Measurements from ENCODE around the gene SIRT7.

SIRT7 gene

GRCh38 chr17:81885454-81885853 lies 32.5 kb downstream of the SIRT7 start:
- no peak for DNase-seq

GRCh38 chr17:81884968-81885367 lies 33.0 kb downstream of the SIRT7 start:
- DNase-seq, result no peak

- DNase-seq, result no peak
These were observed 33.5 kb downstream of the SIRT7 start for GRCh38 chr17:81884520-81884919.

- DNase-seq, result no peak
These were observed 38.9 kb downstream of the SIRT7 start for GRCh38 chr17:81879121-81879520.

- no peak for DNase-seq
These were observed 39.7 kb downstream of the SIRT7 start for GRCh38 chr17:81878294-81878693.

GRCh38 chr17:81877569-81877968 lies 40.4 kb downstream of the SIRT7 start:
- no peak for DNase-seq

GRCh38 chr17:81871387-81872230 lies 46.4 kb downstream of the SIRT7 start:
- peak; percentile 96 to 97 for DNase-seq

GRCh38 chr17:81870981-81871386 lies 47.0 kb downstream of the SIRT7 start, which contains the start of gene ARHGDIA:
TSS of gene ARHGDIA (minus strand) at chr17:81871337. CDS start at chr17:81869930, 1,407 bp downstream.
- no peak for DNase-seq

GRCh38 chr17:81870131-81870980 lies 47.6 kb downstream of the SIRT7 start:
- peak; percentile 51 to 53 for DNase-seq

- DNase-seq, result peak; percentile 56 to 61
These were observed 48.5 kb downstream of the SIRT7 start for GRCh38 chr17:81869221-81870130.

GRCh38 chr17:81868674-81869220 lies 49.2 kb downstream of the SIRT7 start:
- DNase-seq, result peak in 1 of 2 donors; percentile 27

GRCh38 chr17:81867991-81868673 lies 49.8 kb downstream of the SIRT7 start:
- DNase-seq, result peak; percentile 35 to 39

GRCh38 chr17:81867170-81867990 lies 50.6 kb downstream of the SIRT7 start:
- DNase-seq, result peak in 1 of 2 donors; percentile 52

- peak in 1 of 2 donors; percentile 40 for DNase-seq
These were observed 51.4 kb downstream of the SIRT7 start for GRCh38 chr17:81866440-81867169.

- DNase-seq, result peak in 1 of 2 donors; percentile 31
These were observed 52.1 kb downstream of the SIRT7 start for GRCh38 chr17:81865733-81866439.

- DNase-seq, result no peak
These were observed 52.6 kb downstream of the SIRT7 start for GRCh38 chr17:81865358-81865732.

- no peak for DNase-seq
These were observed 53.9 kb downstream of the SIRT7 start for GRCh38 chr17:81863833-81864768.

GRCh38 chr17:81863123-81863675 lies 54.8 kb downstream of the SIRT7 start:
- DNase-seq, result no peak

Data from stimulated activated CD4-positive, alpha-beta T cell treated with anti-CD3 and anti-CD28 coated beads, Interleukin-2, amount 100 ng/mL, for 24 hours (primary cell).